SU-DHL-6 (cell line): Measurements from ENCODE around the gene PITPNM3.

ENCODE experiments used
- H2AFZ ChIP-seq: fragments of 200-600 bp; sonication (generic); 2 replicates; pipeline ENCODE4 v1.6.1; 2014; ENCODE audit warnings: low read depth, mild to moderate bottlenecking, moderate library complexity, mixed read lengths, antibody characterized with exemption, low read length; ENCODE audit not compliant: severe bottlenecking
- H3F3A ChIP-seq: fragments of 200-600 bp; shearing (Covaris generic); 2 replicates; pipeline ENCODE4 v1.6.0; 2016; ENCODE audit warnings: antibody characterized with exemption, mild to moderate bottlenecking; ENCODE audit not compliant: insufficient read depth
- H3K27ac ChIP-seq: fragments of 200-600 bp; sonication (generic); 2 replicates; pipeline ENCODE4 v1.5.1; 2016; ENCODE audit warnings: low read depth, mild to moderate bottlenecking, low read length, moderate library complexity, mixed read lengths
- H3K27me3 ChIP-seq: fragments of 200-600 bp; sonication (generic), shearing (Covaris generic); 2 replicates; pipeline ENCODE4 v1.6.0; 2014; ENCODE audit warnings: mild to moderate bottlenecking, low read length
- H3K36me3 ChIP-seq: fragments of 200-600 bp; sonication (generic); 2 replicates; pipeline ENCODE4 v1.6.1; 2014; ENCODE audit warnings: mild to moderate bottlenecking, low read length, mixed read lengths
- H3K4me2 ChIP-seq: fragments of 300-600, 200-600 bp; shearing (Covaris generic), sonication (generic); 2 replicates; pipeline ENCODE4 v1.6.0; 2014; ENCODE audit warnings: low read length, low read depth, mild to moderate bottlenecking; ENCODE audit not compliant: poor library complexity, severe bottlenecking
- H3K4me3 ChIP-seq: fragments of 200-600 bp; sonication (generic); 2 replicates; pipeline ENCODE4 v1.5.1; 2014; ENCODE audit warnings: antibody characterized with exemption, low read length, mild to moderate bottlenecking, mixed read lengths; ENCODE audit not compliant: insufficient read depth, poor library complexity, severe bottlenecking
- H3K79me2 ChIP-seq: fragments of 200-600 bp; sonication (generic); 2 replicates; pipeline ENCODE4 v1.6.1; 2014; ENCODE audit warnings: mild to moderate bottlenecking, low read length, moderate library complexity; ENCODE audit not compliant: insufficient read depth
- H3K9ac ChIP-seq: fragments of 200-600 bp; sonication (generic); 2 replicates; pipeline ENCODE4 v1.7.0; 2014; ENCODE audit warnings: mild to moderate bottlenecking, low read length
- H3K9me2 ChIP-seq: fragments of 200-600 bp; sonication (generic); replicated peaks from 2 replicates; pipeline ENCODE4 v1.6.1; 2014; ENCODE audit warnings: low read length; ENCODE audit not compliant: insufficient read depth
- H3K9me3 ChIP-seq: fragments of 200-600 bp; sonication (generic); 2 replicates; pipeline ENCODE4 v1.6.1; 2014; ENCODE audit warnings: low read length, mixed read lengths; ENCODE audit not compliant: insufficient read depth
- H4K20me1 ChIP-seq: fragments of 200-600 bp; sonication (generic); 2 replicates; pipeline ENCODE4 v1.6.1; 2014; ENCODE audit warnings: low read depth, mild to moderate bottlenecking, antibody characterized with exemption, low read length, moderate library complexity, mixed read lengths
- CTCF ChIP-seq: fragments of 200-600 bp; sonication (generic); IDR thresholded peaks from one replicate; pipeline ENCODE4 v1.5.1; 2017; ENCODE audit warnings: antibody characterized with exemption, mild to moderate bottlenecking, low read length, moderate library complexity; ENCODE audit not compliant: insufficient read depth, poor library complexity, severe bottlenecking
- EZH2phosphoT487 ChIP-seq: fragments of 200-600 bp; sonication (generic), shearing (Covaris generic); conservative IDR thresholded peaks from 2 replicates; pipeline ENCODE4 v1.6.1; 2018; ENCODE audit warnings: mild to moderate bottlenecking, antibody characterized with exemption, low read length, moderate library complexity, mixed read lengths

The PITPNM3 gene

GRCh38 chr17:6530324-6530920, 25.9 kb downstream of the PITPNM3 start:
- H3K36me3 ChIP-seq: no peaks in the 10 kb centered on the region
- no peak overlapping the region for H3K9ac ChIP-seq
- no peak overlapping the region for H3K27ac ChIP-seq
- H3K4me2 ChIP-seq: no peak overlapping the region
- H3K4me3 ChIP-seq: no peak overlapping the region
- H3K79me2 ChIP-seq: no peaks in the 10 kb centered on the region
- TF ChIP-seq EZH2phosphoT487: no peak
- TF ChIP-seq CTCF: no peak
- H4K20me1 ChIP-seq: no peaks in the 10 kb centered on the region
- H3K9me3 ChIP-seq: no peaks in the 10 kb centered on the region
- no peaks in the 10 kb centered on the region for H3K27me3 ChIP-seq
- no peak overlapping the region for H2AFZ ChIP-seq
- no peaks in the 10 kb centered on the region for H3F3A ChIP-seq
- no peaks in the 10 kb centered on the region for H3K9me2 ChIP-seq

DNA sequence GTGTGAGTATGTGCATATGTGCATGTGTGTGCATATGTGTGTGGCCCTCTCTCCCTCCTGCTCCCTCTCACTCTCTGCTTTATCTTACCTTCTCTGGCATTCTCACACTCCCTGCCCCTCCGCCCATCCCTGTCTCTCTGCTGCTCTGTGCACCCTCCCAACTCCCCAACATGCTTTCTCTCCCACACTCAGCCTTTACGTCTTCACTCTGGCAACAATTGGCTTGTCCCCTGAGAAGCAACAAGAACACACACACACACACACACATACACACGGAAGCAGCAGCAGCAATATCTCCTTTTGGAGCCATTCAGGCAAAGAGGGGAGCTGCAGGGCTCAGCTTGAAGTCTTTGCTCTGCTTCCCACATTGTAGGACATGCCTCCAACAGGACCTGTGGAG, 27.8 kb downstream of the PITPNM3 start:
- Histone ChIP-seq H3K27ac (no peak overlapping the region), H3K36me3 (no peaks in the 10 kb centered on the region), H4K20me1 (no peaks in the 10 kb centered on the region), H3K4me2 (no peak overlapping the region), H3F3A (no peaks in the 10 kb centered on the region), H3K9ac (no peak overlapping the region), H3K4me3 (no peak overlapping the region), H2AFZ (no peak overlapping the region), H3K9me2 (no peaks in the 10 kb centered on the region), H3K79me2 (no peaks in the 10 kb centered on the region), H3K27me3 (no peaks in the 10 kb centered on the region), H3K9me3 (no peaks in the 10 kb centered on the region)
- TF ChIP-seq EZH2phosphoT487 (no peak), CTCF (no peak)

DNA sequence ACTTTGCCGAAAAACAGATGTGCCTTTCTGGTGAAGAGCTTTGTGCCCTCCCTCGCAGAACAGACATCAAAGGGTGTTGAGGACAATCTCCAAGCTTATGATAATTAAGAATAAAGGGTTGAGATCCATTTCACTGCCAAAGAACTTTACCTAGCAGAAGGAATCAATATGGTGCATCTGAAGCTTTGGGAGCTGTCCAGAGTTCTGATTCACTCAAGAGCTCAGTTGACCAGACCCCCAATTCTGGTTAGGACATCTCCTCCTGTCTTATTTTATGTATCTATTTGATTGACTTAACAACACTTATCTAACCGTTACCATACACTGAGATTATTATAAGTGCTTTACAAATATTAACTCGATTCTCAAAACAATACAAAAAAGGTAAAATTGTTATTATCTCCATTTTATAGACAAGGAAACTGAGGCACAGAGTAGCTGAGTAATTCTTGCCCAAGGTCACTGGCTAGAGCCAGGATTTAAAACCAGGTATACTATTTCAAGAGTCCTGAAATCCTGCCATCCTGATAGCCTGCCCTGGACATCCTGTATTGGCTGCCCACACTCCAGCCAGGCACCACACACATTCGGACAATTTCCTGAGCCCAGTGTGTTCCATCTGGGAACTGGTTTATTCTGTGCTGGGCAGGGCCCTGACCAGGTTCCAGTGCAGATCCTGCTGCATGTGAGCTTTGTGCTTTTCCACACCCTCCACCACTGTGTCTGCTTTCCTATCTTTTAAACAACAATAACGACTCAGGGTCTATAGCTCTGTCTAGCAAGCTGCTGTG, 29.8 kb downstream of the PITPNM3 start:
- Histone ChIP-seq H2AFZ (no peak overlapping the region), H3K27me3 (no peaks in the 10 kb centered on the region), H3K4me2 (no peak overlapping the region), H3K9me2 (no peaks in the 10 kb centered on the region; the same call in 1 of the 2 replicates), H4K20me1 (no peaks in the 10 kb centered on the region), H3F3A (no peaks in the 10 kb centered on the region), H3K27ac (no peak overlapping the region), H3K4me3 (no peak overlapping the region), H3K9me3 (no peaks in the 10 kb centered on the region), H3K79me2 (no peaks in the 10 kb centered on the region), H3K9ac (no peak overlapping the region), H3K36me3 (no peaks in the 10 kb centered on the region)
- TF ChIP-seq EZH2phosphoT487 (no peak), CTCF (no peak)
